Subcutaneous preadipocyte (primary cell): Measurements from ENCODE around the gene CYBB. TPM values are rescaled to one million over a fixed set of nuclear protein-coding genes. Genes with fewer than 3 reads are reported as not detected.

Experiments
- total RNA-seq: library from RNA; depleted of rRNA; stranded (reverse); fragments of >200 nt; gene quantifications from 2 replicates; pipeline ENCODE4 v1.2.3, GENCODE V29; 2012

Gene CYBB
- not detected in 2 replicates for total RNA-seq

DNA sequence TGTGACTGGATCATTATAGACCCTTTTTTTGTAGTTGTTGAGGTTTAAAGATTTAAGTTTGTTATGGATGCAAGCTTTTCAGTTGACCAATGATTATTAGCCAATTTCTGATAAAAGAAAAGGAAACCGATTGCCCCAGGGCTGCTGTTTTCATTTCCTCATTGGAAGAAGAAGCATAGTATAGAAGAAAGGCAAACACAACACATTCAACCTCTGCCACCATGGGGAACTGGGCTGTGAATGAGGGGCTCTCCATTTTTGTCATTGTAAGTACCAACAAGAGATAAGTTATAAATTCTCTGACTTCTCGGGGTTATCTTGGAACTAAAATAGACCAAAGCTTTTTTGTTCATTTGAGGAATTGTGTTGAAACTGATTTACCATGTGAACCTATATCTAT is at the start of gene CYBB:
CYBB (plus strand) TSS at position 203 of the 400 bp plus-strand sequence; CDS start at position 222, 19 bp downstream.

DNA sequence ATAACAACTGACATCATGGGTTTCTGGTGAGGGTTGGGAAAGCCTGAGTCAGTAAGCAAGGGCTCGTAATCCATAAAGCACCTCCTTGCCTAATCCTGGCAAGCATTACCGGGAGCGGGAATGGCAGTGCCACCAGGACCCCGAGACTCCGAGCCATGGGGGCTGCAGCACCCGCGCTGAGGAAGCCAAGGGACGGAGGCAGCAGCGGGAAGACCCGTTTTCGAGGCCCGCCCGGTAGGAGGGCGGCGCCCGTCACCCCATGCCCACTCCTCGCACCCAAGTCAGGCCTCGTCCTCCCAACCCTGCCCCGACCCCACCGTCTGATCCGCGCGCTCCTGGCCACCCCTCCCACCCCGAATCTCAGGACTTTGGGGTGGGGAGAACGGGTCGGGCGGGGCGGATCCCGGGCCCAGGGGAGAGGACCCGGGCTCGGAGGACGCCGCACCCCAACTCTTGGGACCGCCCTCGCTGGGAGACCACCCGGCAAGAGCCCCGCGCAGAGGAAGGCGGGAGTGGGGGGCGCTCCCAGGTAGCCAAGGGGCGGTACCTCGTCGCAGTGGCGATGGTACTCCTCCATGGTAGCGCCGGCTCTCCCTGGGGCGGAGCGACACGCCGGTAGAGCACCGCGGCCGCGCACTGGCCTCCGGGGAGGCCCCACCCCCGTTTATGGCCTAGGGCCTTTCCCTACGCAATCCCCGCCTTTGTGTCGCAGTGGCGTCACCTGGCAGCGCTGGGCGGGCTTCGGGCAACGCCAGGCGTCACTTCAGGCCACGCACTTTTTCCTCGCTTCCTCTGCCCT is 67.3 kb downstream of the CYBB start, which contains the start of gene DYNLT3:
DYNLT3 (minus strand) TSS at position 638 of the 799 bp plus-strand sequence; CDS start at position 577, 61 bp downstream.

Other genes starting within 250 kb of the CYBB start
- under 0.01 TPM in 1 of 2 replicates, not detected in the other for gene LANCL3, start 208.4 kb upstream of the CYBB start, total RNA-seq
- gene XK, start 94.3 kb upstream of the CYBB start, total RNA-seq: under 0.01 TPM in 1 of 2 replicates, not detected in the other
- 22.8 and 24.2 TPM in 2 replicates for gene DYNLT3, start 67.5 kb downstream of the CYBB start, total RNA-seq
- gene SYTL5, start 226.5 kb downstream of the CYBB start, total RNA-seq: under 0.01 TPM in 1 of 2 replicates, not detected in the other